ENCODE data around the gene RTL5.

RTL5 gene

GRCh38 chrX:72088761-72089160, 43.0 kb downstream of the RTL5 start:
- H3K9me3 ChIP-seq (ENCODE audit: insufficient read depth, low read depth, low read length) = no peaks in the 10 kb centered on the region
- no peak overlapping the region for H3K4me3 ChIP-seq (ENCODE audit: low read length)
- WGBS = 95% methylated on average over 6 of the region's 6 CpGs
- no peaks in the 10 kb centered on the region for H3K4me1 ChIP-seq (ENCODE audit: insufficient read depth, low read length)
- no peak overlapping the region for H3K27ac ChIP-seq (ENCODE audit: low read depth, low read length)
- no peak overlapping the region for H3K9ac ChIP-seq (ENCODE audit: low read depth, low read length)
- H3K27me3 ChIP-seq (ENCODE audit: insufficient read depth, low read length) = no peaks in the 10 kb centered on the region
- no peaks in the 10 kb centered on the region for H3K36me3 ChIP-seq (ENCODE audit: insufficient read depth, low read length)

GRCh38 chrX:72086995-72087394, 44.7 kb downstream of the RTL5 start:
- Histone ChIP-seq H3K9me3 (ENCODE audit: insufficient read depth, low read depth, low read length) (no peaks in the 10 kb centered on the region), H3K4me1 (ENCODE audit: insufficient read depth, low read length) (no peaks in the 10 kb centered on the region), H3K27ac (ENCODE audit: low read depth, low read length) (no peak overlapping the region), H3K27me3 (ENCODE audit: insufficient read depth, low read length) (no peaks in the 10 kb centered on the region), H3K4me3 (ENCODE audit: low read length) (no peak overlapping the region), H3K36me3 (ENCODE audit: insufficient read depth, low read length) (no peaks in the 10 kb centered on the region), H3K9ac (ENCODE audit: low read depth, low read length) (no peak overlapping the region)
- WGBS = no CpG with 5 or more reads among the region's 1 CpG

GRCh38 chrX:72084114-72084513, 47.6 kb downstream of the RTL5 start:
- 80% methylated on average over 1 of the region's 1 CpG for WGBS
- Histone ChIP-seq H3K27me3 (ENCODE audit: insufficient read depth, low read length) (no peaks in the 10 kb centered on the region), H3K36me3 (ENCODE audit: insufficient read depth, low read length) (no peaks in the 10 kb centered on the region), H3K9me3 (ENCODE audit: insufficient read depth, low read depth, low read length) (no peaks in the 10 kb centered on the region), H3K27ac (ENCODE audit: low read depth, low read length) (no peak overlapping the region), H3K4me3 (ENCODE audit: low read length) (no peak overlapping the region), H3K9ac (ENCODE audit: low read depth, low read length) (no peak overlapping the region), H3K4me1 (ENCODE audit: insufficient read depth, low read length) (peaks cover 10% of the 10 kb centered on the region; the same call in 1 of the 2 replicates)

- Histone ChIP-seq H3K4me3 (ENCODE audit: low read length) (no peak overlapping the region), H3K9me3 (ENCODE audit: insufficient read depth, low read depth, low read length) (no peaks in the 10 kb centered on the region), H3K27ac (ENCODE audit: low read depth, low read length) (no peak overlapping the region), H3K36me3 (ENCODE audit: insufficient read depth, low read length) (no peaks in the 10 kb centered on the region), H3K4me1 (ENCODE audit: insufficient read depth, low read length) (peaks cover 12% of the 10 kb centered on the region; the same call in 1 of the 2 replicates), H3K9ac (ENCODE audit: low read depth, low read length) (no peak overlapping the region), H3K27me3 (ENCODE audit: insufficient read depth, low read length) (no peaks in the 10 kb centered on the region)
- 100% methylated on average over 2 of the region's 2 CpGs for WGBS
Measured at GRCh38 chrX:72083291-72083690, 48.4 kb downstream of the RTL5 start.

- Histone ChIP-seq H3K27me3 (ENCODE audit: insufficient read depth, low read length) (no peaks in the 10 kb centered on the region), H3K9ac (ENCODE audit: low read depth, low read length) (no peak overlapping the region), H3K4me1 (ENCODE audit: insufficient read depth, low read length) (peaks cover 12% of the 10 kb centered on the region; the same call in 1 of the 2 replicates), H3K9me3 (ENCODE audit: insufficient read depth, low read depth, low read length) (no peaks in the 10 kb centered on the region), H3K27ac (ENCODE audit: low read depth, low read length) (no peak overlapping the region), H3K36me3 (ENCODE audit: insufficient read depth, low read length) (no peaks in the 10 kb centered on the region), H3K4me3 (ENCODE audit: low read length) (no peak overlapping the region)
- WGBS = 94% methylated on average over 12 of the region's 12 CpGs
Measured at GRCh38 chrX:72081605-72082320, 50.0 kb downstream of the RTL5 start.

GRCh38 chrX:72080800-72081199, 50.9 kb downstream of the RTL5 start:
- Histone ChIP-seq H3K4me1 (ENCODE audit: insufficient read depth, low read length) (peaks cover 12% of the 10 kb centered on the region; the same call in 1 of the 2 replicates), H3K4me3 (ENCODE audit: low read length) (no peak overlapping the region), H3K9me3 (ENCODE audit: insufficient read depth, low read depth, low read length) (no peaks in the 10 kb centered on the region), H3K27me3 (ENCODE audit: insufficient read depth, low read length) (no peaks in the 10 kb centered on the region), H3K27ac (ENCODE audit: low read depth, low read length) (no peak overlapping the region), H3K36me3 (ENCODE audit: insufficient read depth, low read length) (no peaks in the 10 kb centered on the region), H3K9ac (ENCODE audit: low read depth, low read length) (no peak overlapping the region)
- 92% methylated on average over 7 of the region's 7 CpGs for WGBS

GRCh38 chrX:72080150-72080549, 51.6 kb downstream of the RTL5 start:
- 90% methylated on average over 7 of the region's 7 CpGs for WGBS
- no peaks in the 10 kb centered on the region for H3K9me3 ChIP-seq (ENCODE audit: insufficient read depth, low read depth, low read length)
- H3K27me3 ChIP-seq (ENCODE audit: insufficient read depth, low read length) = no peaks in the 10 kb centered on the region
- no peak overlapping the region for H3K9ac ChIP-seq (ENCODE audit: low read depth, low read length)
- peaks cover 12% of the 10 kb centered on the region; the same call in 1 of the 2 replicates for H3K4me1 ChIP-seq (ENCODE audit: insufficient read depth, low read length)
- H3K4me3 ChIP-seq (ENCODE audit: low read length) = no peak overlapping the region; the same call in 1 of the 2 replicates
- H3K36me3 ChIP-seq (ENCODE audit: insufficient read depth, low read length) = no peaks in the 10 kb centered on the region
- H3K27ac ChIP-seq (ENCODE audit: low read depth, low read length) = no peak overlapping the region

- Histone ChIP-seq H3K9ac (ENCODE audit: low read depth, low read length) (no peak overlapping the region), H3K4me1 (ENCODE audit: insufficient read depth, low read length) (peaks cover 12% of the 10 kb centered on the region; the same call in 1 of the 2 replicates), H3K9me3 (ENCODE audit: insufficient read depth, low read depth, low read length) (no peaks in the 10 kb centered on the region), H3K4me3 (ENCODE audit: low read length) (no peak overlapping the region), H3K27ac (ENCODE audit: low read depth, low read length) (no peak overlapping the region), H3K27me3 (ENCODE audit: insufficient read depth, low read length) (no peaks in the 10 kb centered on the region), H3K36me3 (ENCODE audit: insufficient read depth, low read length) (no peaks in the 10 kb centered on the region)
- WGBS = 68% methylated on average over 12 of the region's 12 CpGs
Measured at GRCh38 chrX:72079607-72080006, 52.1 kb downstream of the RTL5 start.

GRCh38 chrX:72078411-72078810, 53.3 kb downstream of the RTL5 start:
- no peaks in the 10 kb centered on the region for H3K36me3 ChIP-seq (ENCODE audit: insufficient read depth, low read length)
- peaks cover 12% of the 10 kb centered on the region; the same call in 1 of the 2 replicates for H3K4me1 ChIP-seq (ENCODE audit: insufficient read depth, low read length)
- H3K9me3 ChIP-seq (ENCODE audit: insufficient read depth, low read depth, low read length) = no peaks in the 10 kb centered on the region
- H3K9ac ChIP-seq (ENCODE audit: low read depth, low read length) = no peak overlapping the region
- 90% methylated on average over 4 of the region's 4 CpGs for WGBS
- H3K27me3 ChIP-seq (ENCODE audit: insufficient read depth, low read length) = no peaks in the 10 kb centered on the region
- no peak overlapping the region for H3K4me3 ChIP-seq (ENCODE audit: low read length)
- no peak overlapping the region for H3K27ac ChIP-seq (ENCODE audit: low read depth, low read length)
